NCI-H2196 treated with DMSO at 0.1 percent for 48 hours (cell line): ENCODE results near the gene AIRE.
"Not testable (repeated sequence)": the region's sequence is repeated elsewhere in the genome, so short reads cannot be mapped to it uniquely, and the experiment has no call there.

Source experiments
- DNase-seq: peaks from one replicate; lab custom pipeline; 2025; ENCODE audit not compliant: unreplicated experiment; lab: John Stamatoyannopoulos, UW

AIRE gene

GRCh38 chr21:44334329-44335030, 48.8 kb downstream of the AIRE start:
- no peak for DNase-seq

DNA sequence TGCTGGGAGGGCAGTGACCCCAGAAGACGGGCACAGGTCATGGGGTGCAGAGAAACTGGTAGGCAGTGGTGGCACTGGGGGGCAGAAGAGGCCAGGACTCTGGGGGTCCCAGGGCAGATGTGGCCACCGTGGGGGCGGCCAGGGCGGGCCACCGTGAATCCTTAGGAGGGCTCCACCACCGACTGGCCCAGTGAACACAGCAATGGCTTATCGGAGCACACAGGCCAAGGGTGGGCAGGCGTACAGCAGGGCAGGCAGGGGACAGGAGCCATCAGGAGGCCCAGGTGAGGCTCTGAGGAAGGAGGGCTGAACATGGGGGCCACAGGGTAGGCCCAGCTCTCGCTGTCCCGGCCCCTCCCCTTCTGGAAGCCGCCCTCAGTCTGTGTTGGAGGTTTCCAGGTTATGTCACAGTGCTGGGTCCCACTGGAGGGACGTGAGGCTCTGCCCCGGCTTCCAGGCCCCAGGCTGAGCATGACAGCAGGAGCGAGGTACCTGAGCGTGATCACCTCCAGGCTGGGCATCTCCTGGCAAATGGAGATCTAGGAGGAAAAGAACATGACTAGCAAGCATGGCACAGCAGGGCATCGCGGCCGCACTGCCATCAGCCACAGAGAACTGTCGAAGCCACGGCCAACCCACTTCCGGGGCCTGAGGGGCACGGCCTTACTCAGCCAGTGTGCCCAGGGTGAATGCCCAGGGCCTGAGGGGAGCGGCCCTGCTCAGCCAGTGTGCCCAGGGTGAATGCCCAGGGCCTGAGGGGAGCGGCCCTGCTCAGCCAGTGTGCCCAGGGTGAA, 49.8 kb downstream of the AIRE start:
- DNase-seq, result no peak

DNA sequence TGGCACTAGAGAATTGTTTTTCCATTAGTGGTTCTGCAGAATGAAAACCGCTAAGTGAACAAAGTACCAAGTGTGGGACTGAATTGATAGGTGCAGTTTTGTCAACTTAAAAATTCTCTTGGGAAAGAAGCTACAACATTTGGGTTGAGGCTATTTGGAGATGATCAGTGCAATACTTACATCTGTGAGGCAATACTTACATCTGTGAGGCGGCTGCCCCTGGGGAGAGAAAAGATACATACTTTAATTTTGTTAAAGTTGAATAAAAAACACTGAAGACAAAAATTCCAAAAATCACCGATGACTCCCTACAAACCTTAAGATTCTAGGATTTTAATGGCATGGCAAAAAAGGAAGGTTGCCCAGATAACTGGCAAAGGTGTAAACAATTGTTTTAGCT, 51.8 kb downstream of the AIRE start:
- DNase-seq, result no peak

DNA sequence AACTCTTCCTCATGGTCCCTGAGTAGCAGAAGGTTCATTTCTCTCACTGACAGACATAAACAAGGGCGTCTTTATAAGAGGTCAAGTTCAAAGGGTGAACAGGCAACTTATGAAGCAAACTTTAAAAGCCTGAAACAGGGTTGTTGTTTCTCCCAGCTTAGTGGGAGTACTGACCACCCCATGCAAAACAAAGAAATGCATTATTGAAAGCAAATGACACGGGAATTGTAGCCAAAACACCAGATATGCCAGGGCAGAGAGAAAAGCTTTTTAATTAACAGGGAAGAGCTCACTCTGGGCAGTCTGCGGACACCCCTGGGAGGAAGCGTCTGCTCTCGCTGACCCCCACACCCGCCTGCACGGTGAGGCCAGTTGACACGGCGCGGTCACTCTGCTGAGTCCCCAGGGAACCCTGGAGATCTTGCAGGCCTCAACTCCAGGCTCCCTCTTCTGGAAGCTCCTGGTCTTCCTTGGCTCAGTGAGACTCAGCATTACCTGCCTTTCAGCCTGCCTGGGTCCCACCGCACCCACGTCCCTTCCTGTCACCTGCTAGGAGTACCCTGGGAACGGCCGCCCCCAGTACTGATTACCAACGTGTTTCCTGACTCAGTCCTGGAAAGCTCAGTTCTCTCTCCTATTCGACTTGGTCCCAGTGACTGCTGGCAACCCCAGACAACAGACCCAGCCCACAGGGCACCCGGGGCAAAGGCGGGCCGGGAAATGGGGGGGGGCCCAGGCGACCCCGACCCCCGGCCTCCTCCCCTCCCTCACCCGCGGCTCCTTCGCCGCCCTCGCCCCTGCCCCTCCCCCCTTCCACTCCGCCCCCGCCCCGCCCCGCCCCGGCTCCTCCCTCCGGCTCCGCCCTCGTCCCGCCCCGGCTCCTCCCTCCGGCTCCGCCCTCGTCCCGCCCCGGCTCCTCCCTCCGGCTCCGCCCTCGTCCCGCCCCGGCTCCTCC, 52.5 kb downstream of the AIRE start:
- peak; percentile 41 for DNase-seq

- DNase-seq, result peak; percentile 91
Measured at GRCh38 chr21:44338971-44339910, 53.6 kb downstream of the AIRE start, which contains the start of gene CFAP410. Gene CFAP410 (minus strand): TSS chr21:44339390. CDS start chr21:44339194, 196 bp downstream.

GRCh38 chr21:44341726-44342458, 56.2 kb downstream of the AIRE start:
- not testable (repeated sequence) for DNase-seq

DNA sequence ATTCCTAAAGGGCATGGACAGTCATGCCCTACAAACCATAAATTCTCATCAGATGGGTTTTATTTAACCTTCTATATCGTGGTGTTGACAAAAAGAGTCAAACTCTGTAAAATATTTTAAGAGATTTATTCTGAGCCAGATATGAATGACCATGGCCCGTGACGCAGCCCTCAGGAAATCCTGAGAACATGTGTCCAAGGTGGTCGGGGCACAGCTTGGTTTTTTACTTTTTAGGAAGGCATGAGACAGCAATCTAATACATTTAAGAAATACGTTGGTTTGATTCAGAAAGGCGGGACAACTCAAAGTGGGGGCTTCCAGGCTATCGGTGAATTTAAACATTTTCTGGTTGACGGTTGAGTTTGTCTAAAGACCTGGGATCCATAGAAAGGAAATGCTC, 57.3 kb downstream of the AIRE start:
- not testable (repeated sequence) for DNase-seq

DNA sequence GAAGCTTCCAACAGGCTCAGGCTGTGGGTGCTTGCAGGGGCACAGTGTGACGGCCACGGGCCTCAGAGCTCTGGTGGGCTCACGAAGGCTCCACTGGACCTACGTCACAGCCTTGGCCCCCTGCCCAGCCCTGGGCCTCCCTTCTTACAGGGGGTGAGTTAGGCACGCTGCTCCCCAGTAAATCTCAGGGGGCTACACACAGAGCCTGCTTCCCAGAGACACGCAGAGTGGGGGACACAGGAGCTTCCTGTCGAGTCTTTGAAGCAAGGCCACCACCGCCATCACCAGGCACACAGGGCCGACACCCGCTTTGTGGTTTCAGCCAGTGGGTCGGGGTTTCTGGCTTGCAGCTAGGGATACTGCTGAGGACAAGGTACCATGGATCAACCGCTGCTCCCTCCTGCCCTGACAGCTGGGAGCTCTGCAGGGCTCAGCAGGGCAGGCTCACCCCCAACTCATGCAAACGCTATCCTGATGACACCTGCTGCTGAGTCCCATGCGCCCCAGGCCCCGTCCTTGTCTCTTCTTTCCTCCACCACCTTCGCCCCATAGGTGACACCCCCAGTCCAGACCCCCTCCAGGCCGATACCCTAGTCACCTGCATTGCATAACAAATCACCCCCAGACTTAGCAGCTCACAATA, 59.0 kb downstream of the AIRE start:
- DNase-seq, result no peak

- no peak for DNase-seq
Measured at GRCh38 chr21:44345495-44345894, 59.8 kb downstream of the AIRE start.

GRCh38 chr21:44347911-44348451, 62.3 kb downstream of the AIRE start:
- peak; percentile 19 for DNase-seq
